Heart left ventricle (tissue), 13 donors: ENCODE results near the gene CISH.

Experiments used
- CTCF ChIP-seq, 12 donors: fragments of 200-600 bp; sonication (generic) in 4 of 12; IDR thresholded peaks; one replicate each; pipeline versions ENCODE4 v1.5.0 to v1.8.0; 2018 to 2022; ENCODE audit warnings: antibody characterized with exemption in 12 of 12, mild to moderate bottlenecking in 5 of 12
- POLR2A ChIP-seq, 2 donors: fragments of 450-650 bp; IDR thresholded peaks; one replicate each; pipeline ENCODE4 v1.6.1; 2017; ENCODE audit warnings: antibody characterized with exemption in 2 of 2, mild to moderate bottlenecking in 2 of 2, moderate library complexity in 2 of 2
- donor health status: ischemic (EF 13 %, LVEDD 7.1; RV severe dilation, severe dysfunction).
- donor health status: DM: no; HTN: yes; CAD: no.
- donor health status: DM: no; HTN: no; CAD: no.
- donor health status: ischemic (EF 25% LVEDD 6.9; RV normal size, moderate dysfunction).
- donor health status: ischemic (EF 25% LVEDD 5.7; RV mildly dilated, moderate dysfunction).
- donor health status: ischemic (EF 35%, LVEDD 5.7; RV mildly dilated, moderate dysfunction).
- donor health status: nonischemic (EF 11% LVEDD 7.7; RV severe dilation, severe dysfunction).
- donor health status: DM: yes; HTN: yes; CAD: no.
- donor health status: PGD.
- donor health status: ischemic (EF 29% LVEDD 5.4; RV normal size, mild dysfunction).
- donor health status: nonischemic (EF 23%, LVEDD 6.1; RV moderate dilation, normal function).

- no peak for TF ChIP-seq CTCF (IDR thresholded peaks at IDR 0.05)
- no peak for TF ChIP-seq POLR2A (IDR thresholded peaks at IDR 0.05)
Observed at GRCh38 chr3:50658416-50658815, 46.8 kb upstream of the CISH start.
